GM23248 (cell line): ENCODE data around the gene KIFAP3.

Source experiments
- EZH2 ChIP-seq: fragments of 200-600 bp; sonication (generic); IDR thresholded peaks from 2 replicates; pipeline ENCODE4 v1.6.1; 2018; ENCODE audit warnings: antibody characterized with exemption, mild to moderate bottlenecking; ENCODE audit not compliant: insufficient read depth, poor library complexity, severe bottlenecking
- EZH2phosphoT487 ChIP-seq: fragments of 200-600 bp; sonication (generic); IDR thresholded peaks from 2 replicates; pipeline ENCODE4 v1.6.1; 2018; ENCODE audit warnings: antibody characterized with exemption, moderate library complexity, mild to moderate bottlenecking, low read depth; ENCODE audit not compliant: insufficient read depth

DNA sequence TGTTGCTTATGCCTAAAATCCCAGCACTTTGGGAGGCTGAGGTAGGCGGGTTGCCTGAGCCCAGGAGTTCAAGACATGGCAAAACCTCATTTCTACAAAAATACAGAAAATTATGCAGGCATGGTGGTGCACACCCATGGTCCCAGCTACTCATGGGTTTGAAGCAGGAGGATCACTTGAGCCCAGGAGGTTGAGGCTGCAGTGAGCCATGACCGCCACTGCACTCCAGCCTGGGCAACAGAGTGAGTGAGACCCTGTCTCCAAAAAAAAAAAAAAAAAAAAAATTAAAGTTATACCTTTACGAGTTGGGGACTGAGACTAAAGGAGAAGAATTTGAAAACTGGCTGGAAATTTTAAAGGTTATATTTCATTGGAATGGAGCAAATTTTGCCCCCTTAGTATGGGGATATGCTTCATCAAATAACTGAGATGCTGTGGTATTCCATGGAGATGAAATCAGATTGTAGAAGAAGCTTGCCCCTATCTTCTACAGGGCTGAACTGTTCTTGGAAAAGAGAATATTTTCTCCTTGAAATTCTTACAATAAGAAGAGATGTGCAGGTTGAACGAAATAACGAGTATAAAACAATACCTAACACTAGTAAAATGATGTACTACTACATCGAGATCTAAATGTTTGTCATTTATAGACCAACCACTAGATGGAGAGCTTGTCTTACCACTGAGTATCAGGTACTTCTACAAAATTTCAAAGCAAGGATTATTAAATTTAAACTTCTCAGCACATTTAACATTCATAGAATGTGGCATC, 145.9 kb downstream of the KIFAP3 start:
- TF ChIP-seq EZH2phosphoT487 (no peak), EZH2 (no peak)
